Loucy (cell line): Measurements from ENCODE around the gene PIGB.

Source experiments
- CTCF ChIP-seq: fragments of 200-600 bp; sonication (generic); conservative IDR thresholded peaks from 2 replicates; pipeline ENCODE4 v1.5.1; 2014; ENCODE audit warnings: mild to moderate bottlenecking, antibody characterized with exemption, low read length
- EZH2phosphoT487 ChIP-seq: fragments of 200-600 bp; IDR thresholded peaks from 2 replicates; pipeline ENCODE4 v1.6.1; 2018; ENCODE audit warnings: antibody characterized with exemption, mild to moderate bottlenecking, moderate library complexity, borderline replicate concordance

- TF ChIP-seq EZH2phosphoT487 (no peak), CTCF (no peak)
Measured at GRCh38 chr15:55401786-55402246, 82.8 kb downstream of the PIGB start.
